GM12878 (cell line): ENCODE measurements around the gene DRAXIN. TPM values are rescaled to one million over a fixed set of nuclear protein-coding genes. Genes with fewer than 3 reads are reported as not detected.
"Not testable (repeated sequence)": the region's sequence is repeated elsewhere in the genome, so short reads cannot be mapped to it uniquely, and the experiment has no call there.

Source experiments
- ATAC-seq: fragments of 200-7000 bp; cut with Tn5 transposase; 3 replicates; pipeline ENCODE4 v1.9.1; 2020; ENCODE audit warnings: mild to moderate bottlenecking, moderate library complexity
- BruUV-seq: library from RNA; stranded (reverse); fragments of 400-500 nt; replicated peaks from 2 replicates; lab custom pipeline; 2021; lab: Mats Ljungman, UMichigan
- CTCF ChIA-PET: fragments of 300-600 bp; sonication (Branson Sonifier 250); formaldehyde crosslinking; extraction: SDS; loops from one replicate; lab custom pipeline; 2021; ENCODE audit warnings: inconsistent platforms; lab: Yijun Ruan, JAX
- POLR2A ChIA-PET: fragments of 350-600 bp; formaldehyde crosslinking; extraction: SDS; loops from one replicate; lab custom pipeline; 2021; ENCODE audit warnings: inconsistent platforms; lab: Charles Lee
- RAD21 ChIA-PET: fragments of 300-600 bp; sonication (Branson Sonifier 250); formaldehyde crosslinking; loops from one replicate; lab custom pipeline; 2023; ENCODE audit warnings: antibody characterized with exemption; ENCODE audit not compliant: unreplicated experiment; lab: Charles Lee
- SMC1A ChIA-PET: fragments of 300-600 bp; sonication (Branson Sonifier 250); formaldehyde crosslinking; loops from one replicate; lab custom pipeline; 2023; ENCODE audit not compliant: unreplicated experiment, uncharacterized antibody; lab: Charles Lee
- DNase-seq: peaks from one replicate; pipeline ENCODE4 v3.0.0-alpha.2; 2011; ENCODE audit warnings: low read depth, low spot score
- FAIRE-seq: peaks from 3 replicates; lab custom pipeline; 2011; peaks lifted over from hg19 to GRCh38; lab: Jason Lieb, UNC
- H2AFZ ChIP-seq: 2 replicates; pipeline ENCODE4 v1.6.0; 2011; ENCODE audit warnings: low read depth, low read length, control low read depth; ENCODE audit not compliant: control insufficient read depth
- H3K27ac ChIP-seq: 2 replicates; pipeline ENCODE4 v1.5.1; 2011; ENCODE audit warnings: control low read depth; ENCODE audit not compliant: control insufficient read depth, insufficient read depth
- H3K27me3 ChIP-seq, 2 experiments: replicated peaks in 1 of 2; 2 replicates each; pipeline versions ENCODE4 v1.6.0 to v1.6.1; 2011; ENCODE audit warnings: low read length in 1 of 2; ENCODE audit not compliant: control insufficient read depth in 2 of 2, insufficient read depth in 2 of 2
- H3K36me3 ChIP-seq, 2 experiments: 2 replicates each; pipeline ENCODE4 v1.5.1; 2011; ENCODE audit warnings: low read length in 1 of 2; ENCODE audit not compliant: control insufficient read depth in 2 of 2, insufficient read depth in 2 of 2
- H3K4me1 ChIP-seq: 2 replicates; pipeline ENCODE4 v1.6.1; 2011; ENCODE audit warnings: mild to moderate bottlenecking, low read length, moderate library complexity, mixed read lengths; ENCODE audit not compliant: control insufficient read depth, insufficient read depth
- H3K4me2 ChIP-seq: 2 replicates; pipeline ENCODE4 v1.6.0; 2011; ENCODE audit warnings: control low read depth; ENCODE audit not compliant: control insufficient read depth, insufficient read depth
- H3K4me3 ChIP-seq: fragments of 200-600 bp; sonication (generic); 2 replicates; pipeline ENCODE4 v1.5.1; 2016
- H3K79me2 ChIP-seq: 2 replicates; pipeline ENCODE4 v1.6.0; 2011; ENCODE audit warnings: low read length; ENCODE audit not compliant: control insufficient read depth, insufficient read depth
- H3K9ac ChIP-seq: 2 replicates; pipeline ENCODE4 v1.8.0; 2011; ENCODE audit warnings: low read length, control low read depth, mixed read lengths; ENCODE audit not compliant: control insufficient read depth, insufficient read depth
- H3K9me3 ChIP-seq: replicated peaks from 3 replicates; pipeline ENCODE4 v1.5.1; 2011; ENCODE audit warnings: mild to moderate bottlenecking, low read length; ENCODE audit not compliant: control insufficient read depth, insufficient read depth
- H4K20me1 ChIP-seq: 2 replicates; pipeline ENCODE4 v1.6.0; 2011; ENCODE audit not compliant: control insufficient read depth, insufficient read depth
- CTCF ChIP-seq, 3 experiments: IDR thresholded peaks in 2 of 3; conservative IDR thresholded peaks in 1 of 3; 2 replicates each; pipeline ENCODE4 v1.5.1; 2011; ENCODE audit warnings: low read depth in 3 of 3, low read length in 3 of 3, mild to moderate bottlenecking in 3 of 3, control low read depth in 2 of 3, moderate library complexity in 2 of 3, inconsistent platforms in 1 of 3, mixed read lengths in 1 of 3; ENCODE audit not compliant: control insufficient read depth in 2 of 3, insufficient read depth in 1 of 3; ENCODE audit errors: extremely low read depth in 1 of 3
- IRF4 ChIP-seq: IDR thresholded peaks from 2 replicates; pipeline ENCODE4 v1.6.1; 2011; ENCODE audit warnings: low read depth, low read length
- POU2F2 ChIP-seq: IDR thresholded peaks from 3 replicates; pipeline ENCODE4 v1.6.1; 2011; ENCODE audit warnings: low read depth, mild to moderate bottlenecking, low read length, borderline replicate concordance
- RAD21 ChIP-seq: IDR thresholded peaks from 2 replicates; pipeline ENCODE4 v1.6.1; 2011; ENCODE audit warnings: mild to moderate bottlenecking, low read depth, low read length, moderate library complexity; ENCODE audit not compliant: insufficient read depth
- SMARCA5 ChIP-seq: fragments of 450-650 bp; IDR thresholded peaks from 2 replicates; pipeline ENCODE4 v1.6.1; 2017; ENCODE audit warnings: mild to moderate bottlenecking
- SMC3 ChIP-seq: IDR thresholded peaks from 2 replicates; pipeline ENCODE4 v1.6.1; 2011; ENCODE audit warnings: low read length, improper control_type of control experiment, borderline replicate concordance
- YY1 ChIP-seq: IDR thresholded peaks from 2 replicates; pipeline ENCODE4 v1.6.1; 2011; ENCODE audit warnings: low read depth, mild to moderate bottlenecking, low read length
- WGBS: methylation state at CpG from one replicate; pipeline ENCODE4 v1.1.6; 2016; ENCODE audit warnings: low lambda C conversion rate; ENCODE audit not compliant: insufficient replicate concordance, insufficient coverage; ENCODE audit errors: missing lambda C conversion rate; 5-methylcytosine and 5-hydroxymethylcytosine counted together
- in situ Hi-C: fragments of 300-500 bp; cut with MboI; formaldehyde crosslinking; loops from 9 replicates; pipeline ENCODE4 v1.14.3; 2018; ENCODE audit warnings: mixed read lengths
- intact Hi-C: fragments of 100-400 bp; cut with micrococcal nuclease; formaldehyde crosslinking; loops from one replicate; pipeline ENCODE4 v1.14.2; 2022; ENCODE audit not compliant: unreplicated experiment
- polyA plus RNA-seq, 11 experiments: library from polyadenylated mRNA; depleted of rRNA in 4 of 11; unstranded in 6 of 11; stranded (reverse) in 5 of 11; fragments of >200 nt; fragmentation: Nextera tagmentation in 4 of 11; fragmentation: Illumina TruSeq in 1 of 11; extraction: Ambion mirVana in 4 of 11; extraction: Trizol in 1 of 11; gene quantifications; 1 replicate in 1 of 11; 2 replicates in 10 of 11; pipeline versions ENCODE4 v1.2.1 to v1.2.3, GENCODE V29; 2011 to 2016; ENCODE audit warnings: inconsistent platforms in 2 of 11, missing spikeins in 2 of 11, low read depth in 1 of 11
- total RNA-seq, 4 experiments: library from RNA; depleted of rRNA in 3 of 4; stranded (reverse); fragments of >200 nt in 3 of 4; fragmentation: Illumina TruSeq in 1 of 4; extraction: Trizol in 1 of 4; gene quantifications; 2 replicates each; pipeline versions ENCODE4 v1.2.1 to v1.2.3, GENCODE V29; 2013 to 2021

DRAXIN gene
- total and polyA plus RNA-seq, 10 of the 15 experiments (the other 5 are each of a cell fraction or from before 2014, with no cell fraction given): 0.01 to 0.05 (median 0.03) TPM; not detected in 3

GRCh38 chr1:11642418-11643017, 49.0 kb upstream of the DRAXIN start:
- intact Hi-C loops: loop anchor here (1.0 to 5.0 kb wide), 4 partner anchors 165 to 401 kb away; partner anchors contain the start of gene DISP3
- TF ChIP-seq SMARCA5: peak; percentile 70; the same call in 1 of the 2 replicates
- TF ChIP-seq IRF4: peak; percentile 32; the same call in 1 of the 2 replicates
- peak; percentile 93 for TF ChIP-seq SMC3
- 0 out of 3 replicates have a peak, but pooled peaks have one; percentile 30 for TF ChIP-seq POU2F2
- TF ChIP-seq YY1: peak; percentile 49; the same call in 1 of the 2 replicates
- peak; percentile 97 to 98 (median 97) for TF ChIP-seq CTCF (IDR thresholded peaks at IDR 0.05 in 2 of 3, conservative IDR thresholded peaks at IDR 0.05 in 1 of 3; ENCODE audit: control insufficient read depth in 2 of 3, extremely low read depth in 1 of 3, insufficient read depth in 1 of 3, low read depth in 3 of 3, low read length in 3 of 3)
- TF ChIP-seq RAD21: peak; percentile 98
- RAD21 ChIA-PET: interaction anchor here (0.8 to 6.7 kb wide), 7 partner anchors 77 to 605 kb away, joined by 3 to 91 read pairs (median 6); no protein-coding TSS in a partner anchor

More at GRCh38 chr1:11642418-11643017, 49.0 kb upstream of the DRAXIN start:
- in situ Hi-C loops: loop anchor here (5.0 kb wide), 3 partner anchors 320 to 605 kb away; no protein-coding TSS in a partner anchor
- H3K4me3 ChIP-seq, H3K4me2 ChIP-seq, H4K20me1 ChIP-seq, H3K27me3 ChIP-seq, H3K9ac ChIP-seq, H3K79me2 ChIP-seq, H3K4me1 ChIP-seq, H2AFZ ChIP-seq, H3K9me3 ChIP-seq, POLR2A ChIA-PET, H3K27ac ChIP-seq, H3K36me3 ChIP-seq, BruUV-seq: not testable (repeated sequence)
- DNase-seq (peak; percentile 30), ATAC-seq (peak; percentile 91), FAIRE-seq (peak; percentile 99)
- CTCF ChIA-PET: interaction anchor here (0.6 to 5.9 kb wide), 16 partner anchors 13 to 605 kb away, joined by 3 to 132 read pairs (median 4); partner anchors contain the start of gene DISP3
- SMC1A ChIA-PET: interaction anchor here (1.1 to 6.3 kb wide), 2 partner anchors 401 to 606 kb away, joined by 3 to 57 read pairs; no protein-coding TSS in a partner anchor
- 37% methylated on average over 18 of the region's 18 CpGs for WGBS
